ENCODE measurements around the gene GAPVD1. TPM values are rescaled to one million over a fixed set of nuclear protein-coding genes. Genes with fewer than 3 reads are reported as not detected.

The GAPVD1 gene
- total RNA-seq, 1 experiment from 2014 or later = 39.5 TPM

DNA sequence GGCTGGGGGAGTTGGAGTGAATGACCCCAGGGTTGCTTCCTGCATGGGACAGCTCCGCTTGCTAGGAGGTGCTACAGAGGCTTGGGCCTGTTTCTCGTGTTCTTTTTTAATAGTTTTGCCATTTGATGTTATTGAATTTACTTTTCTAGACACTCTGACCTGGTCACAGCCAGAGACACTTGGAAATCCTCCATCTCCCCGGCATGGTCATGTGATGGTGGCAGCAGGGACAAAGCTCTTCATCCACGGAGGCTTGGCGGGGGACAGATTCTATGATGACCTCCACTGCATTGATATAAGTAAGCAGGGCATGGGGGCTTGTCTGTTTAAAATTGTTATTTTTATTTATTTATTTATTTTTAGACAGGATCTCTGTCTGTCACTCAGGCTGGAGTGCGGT is 33.9 kb upstream of the GAPVD1 start:
- no peaks in the 10 kb centered on the region for H3K27me3 Mint-ChIP-seq (ENCODE audit: low read depth)
- no peak overlapping the region for H3K4me2 ChIP-seq (ENCODE audit: insufficient read depth, insufficient read length, low read length)
- H3K23ac ChIP-seq (ENCODE audit: insufficient read length, low read depth, low read length) = no peak overlapping the region
- TF ChIP-seq, protein P1, sequence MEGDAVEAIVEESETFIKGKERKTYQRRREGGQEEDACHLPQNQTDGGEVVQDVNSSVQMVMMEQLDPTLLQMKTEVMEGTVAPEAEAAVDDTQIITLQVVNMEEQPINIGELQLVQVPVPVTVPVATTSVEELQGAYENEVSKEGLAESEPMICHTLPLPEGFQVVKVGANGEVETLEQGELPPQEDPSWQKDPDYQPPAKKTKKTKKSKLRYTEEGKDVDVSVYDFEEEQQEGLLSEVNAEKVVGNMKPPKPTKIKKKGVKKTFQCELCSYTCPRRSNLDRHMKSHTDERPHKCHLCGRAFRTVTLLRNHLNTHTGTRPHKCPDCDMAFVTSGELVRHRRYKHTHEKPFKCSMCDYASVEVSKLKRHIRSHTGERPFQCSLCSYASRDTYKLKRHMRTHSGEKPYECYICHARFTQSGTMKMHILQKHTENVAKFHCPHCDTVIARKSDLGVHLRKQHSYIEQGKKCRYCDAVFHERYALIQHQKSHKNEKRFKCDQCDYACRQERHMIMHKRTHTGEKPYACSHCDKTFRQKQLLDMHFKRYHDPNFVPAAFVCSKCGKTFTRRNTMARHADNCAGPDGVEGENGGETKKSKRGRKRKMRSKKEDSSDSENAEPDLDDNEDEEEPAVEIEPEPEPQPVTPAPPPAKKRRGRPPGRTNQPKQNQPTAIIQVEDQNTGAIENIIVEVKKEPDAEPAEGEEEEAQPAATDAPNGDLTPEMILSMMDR (conservative IDR thresholded peaks at IDR 0.05) = no peak
- H2BK12ac ChIP-seq (ENCODE audit: insufficient read length, low read depth, low read length) = no peak overlapping the region
- H3K79me2 ChIP-seq (ENCODE audit: insufficient read depth, low read length) = no peaks in the 10 kb centered on the region
- no peaks in the 10 kb centered on the region for H3K23me2 ChIP-seq (ENCODE audit: insufficient read length, low read depth, low read length, poor library complexity, severe bottlenecking)
- H4K8ac ChIP-seq (replicated peaks; ENCODE audit: insufficient read length, low read depth, low read length) = no peak overlapping the region
- no peaks in the 10 kb centered on the region for H4K20me1 ChIP-seq (ENCODE audit: control insufficient read depth, insufficient read depth, insufficient read length)
- H3K9me3 Mint-ChIP-seq = no peaks in the 10 kb centered on the region
- no peak overlapping the region for H2BK120ac ChIP-seq (ENCODE audit: low read depth, low read length, poor library complexity, severe bottlenecking)
- WGBS (ENCODE audit: extremely low coverage, insufficient read length, low lambda C conversion rate) = no CpG with 5 or more reads among the region's 6 CpGs
- H3K36me3 Mint-ChIP-seq (ENCODE audit: insufficient read depth in 1 of 3, low read depth in 3 of 3) = peaks cover 6 to 19% (median 7%) of the 10 kb centered on the region in 3 experiments; a peak in 5 of 7 replicates
- no peak overlapping the region for H2BK5ac ChIP-seq (ENCODE audit: insufficient read length, low read length)
- no peak overlapping the region for H2AFZ ChIP-seq (ENCODE audit: low read length)
- H3K9me3 ChIP-seq (ENCODE audit: control insufficient read depth, low read depth, low read length) = no peaks in the 10 kb centered on the region
- H2BK15ac ChIP-seq (ENCODE audit: low read depth, low read length) = no peak overlapping the region
- H3T11ph ChIP-seq (ENCODE audit: low read length) = no peak overlapping the region
- H3K18ac ChIP-seq (ENCODE audit: insufficient read length, low read depth, low read length) = no peak overlapping the region
- no peak overlapping the region for H3K56ac ChIP-seq (ENCODE audit: insufficient read length, low read depth, low read length)
- H4K5ac ChIP-seq (ENCODE audit: insufficient read length, low read depth, low read length) = no peak overlapping the region
- H4K91ac ChIP-seq (ENCODE audit: insufficient read length, low read depth, low read length) = no peak overlapping the region
- H3K4ac ChIP-seq (ENCODE audit: low read depth, low read length) = no peak overlapping the region
- H2AK5ac ChIP-seq (ENCODE audit: insufficient read length, low read length) = no peak overlapping the region
- no peak overlapping the region for H3K9ac ChIP-seq (ENCODE audit: extremely low read depth, insufficient read length, low read length)
- H3K27ac Mint-ChIP-seq = no peak overlapping the region; a peak in 1 of 7 replicates
- no peaks in the 10 kb centered on the region for H3K27me3 ChIP-seq (ENCODE audit: insufficient read depth, low read length)
- H3K14ac ChIP-seq (ENCODE audit: insufficient read depth, low read length) = no peak overlapping the region
- H3K4me3 Mint-ChIP-seq = no peak overlapping the region
- no peaks in the 10 kb centered on the region for H3K4me1 Mint-ChIP-seq
- no peaks in the 10 kb centered on the region for H3K79me1 ChIP-seq (ENCODE audit: insufficient read depth, low read depth, low read length, poor library complexity, severe bottlenecking)
- DNase-seq = no peak
- no peak overlapping the region for H2BK20ac ChIP-seq (ENCODE audit: low read depth, low read length, poor library complexity, severe bottlenecking)
- H3K4me1 ChIP-seq (ENCODE audit: insufficient read depth, low read length) = no peaks in the 10 kb centered on the region
- no peak overlapping the region for H3K27ac ChIP-seq (ENCODE audit: insufficient read length, low read depth, low read length)

Measured in H9 (cell line).